HG02884 (cell line): ENCODE results near the gene GREM1.

Source experiments
- ATAC-seq: cut with Tn5 transposase; IDR thresholded peaks from one replicate; pipeline ENCODE4 v1.9.1; 2021; ENCODE audit warnings: mild to moderate bottlenecking, moderate library complexity; ENCODE audit not compliant: unreplicated experiment

The GREM1 gene

GRCh38 chr15:32730677-32731654 lies 13.2 kb downstream of the GREM1 start:
- ATAC-seq: no peak

GRCh38 chr15:32732574-32733157 lies 14.9 kb downstream of the GREM1 start:
- no peak for ATAC-seq

GRCh38 chr15:32733281-32733680 lies 15.5 kb downstream of the GREM1 start:
- ATAC-seq: no peak

DNA sequence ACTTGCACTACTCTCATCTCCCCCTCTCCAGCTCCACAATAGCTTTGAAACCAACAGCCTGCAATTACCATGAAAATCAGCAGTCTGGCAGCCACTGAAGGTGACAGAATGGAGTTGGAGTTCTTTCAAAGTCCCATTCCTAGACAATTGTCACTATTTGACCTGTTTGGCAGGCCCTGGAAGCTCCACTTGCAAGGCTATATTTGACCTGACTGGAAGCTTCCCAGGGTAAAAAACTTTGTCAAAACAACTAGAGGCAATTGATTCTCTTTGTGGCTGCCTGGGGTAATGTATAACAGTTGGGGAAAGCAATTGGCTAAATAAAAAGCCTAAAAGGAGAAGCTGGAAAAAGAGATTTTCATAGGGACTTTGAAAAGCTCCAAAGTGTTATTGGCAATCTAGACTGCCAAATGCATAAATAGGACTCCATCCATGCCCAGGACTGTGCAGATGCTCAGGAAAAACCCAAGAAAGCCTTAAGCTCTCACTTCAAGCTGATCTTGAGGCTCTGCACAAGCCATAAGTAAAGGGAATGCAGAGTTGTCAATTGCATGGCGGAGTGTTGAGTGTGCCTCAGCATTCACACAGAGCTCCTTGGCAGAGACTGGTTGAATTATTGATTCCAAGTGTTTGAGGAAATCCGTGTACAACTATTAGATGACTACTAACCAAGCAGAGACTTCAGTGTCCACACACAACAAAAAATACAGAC lies 18.3 kb downstream of the GREM1 start:
- no peak for ATAC-seq

- ATAC-seq: no peak
Observed at GRCh38 chr15:32736701-32737061, 18.9 kb downstream of the GREM1 start.

DNA sequence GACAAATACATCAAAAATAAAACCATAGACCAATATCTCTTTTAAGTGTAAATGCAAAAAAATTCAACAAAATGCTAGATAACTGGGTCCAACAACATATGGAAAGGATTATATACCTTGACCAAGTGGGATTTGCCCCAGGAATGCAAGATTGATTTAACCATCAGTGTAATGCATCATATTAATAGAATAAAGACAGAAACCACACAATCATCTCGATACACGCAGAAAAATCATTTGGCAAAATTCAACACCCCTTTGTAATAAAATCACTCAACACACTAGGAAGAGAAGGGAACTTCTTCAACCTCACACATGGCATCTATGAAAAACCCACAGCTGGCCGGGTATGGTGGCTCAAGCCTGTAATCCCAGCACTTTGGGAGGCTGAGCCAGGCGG lies 19.5 kb downstream of the GREM1 start:
- ATAC-seq: no peak

GRCh38 chr15:32738666-32739065 lies 20.9 kb downstream of the GREM1 start:
- ATAC-seq: no peak

DNA sequence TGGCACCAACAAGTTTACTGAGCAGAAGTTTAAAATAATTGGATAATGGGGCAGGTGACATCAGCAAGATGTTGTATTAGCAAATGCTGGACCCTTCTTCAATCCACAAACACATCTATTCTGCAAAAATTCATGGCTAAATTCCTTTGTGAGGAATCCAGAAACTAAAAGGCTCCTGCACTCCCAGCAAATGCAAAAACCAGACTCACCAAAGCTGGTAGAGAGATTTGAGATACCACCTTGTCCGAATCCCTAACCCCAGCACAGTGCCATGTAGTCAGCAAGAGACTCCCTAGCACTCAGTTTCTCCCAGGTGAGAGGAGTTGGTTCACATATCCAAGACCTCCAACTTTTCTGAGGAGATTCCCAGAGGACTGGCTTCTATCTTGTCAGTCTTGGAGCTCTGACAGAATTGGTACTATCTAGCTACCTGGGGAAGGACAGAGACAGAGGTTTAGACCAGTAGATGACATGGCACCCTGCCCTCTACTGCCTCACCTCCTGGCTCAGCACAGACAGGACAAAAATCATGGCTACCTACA lies 21.8 kb downstream of the GREM1 start:
- ATAC-seq: no peak

- no peak for ATAC-seq
Observed at GRCh38 chr15:32743411-32744140, 25.8 kb downstream of the GREM1 start.

- no peak for ATAC-seq
Observed at GRCh38 chr15:32746116-32746857, 28.5 kb downstream of the GREM1 start.

GRCh38 chr15:32747921-32748342 lies 30.1 kb downstream of the GREM1 start:
- ATAC-seq: no peak

- no peak for ATAC-seq
Observed at GRCh38 chr15:32750979-32751378, 33.2 kb downstream of the GREM1 start.

DNA sequence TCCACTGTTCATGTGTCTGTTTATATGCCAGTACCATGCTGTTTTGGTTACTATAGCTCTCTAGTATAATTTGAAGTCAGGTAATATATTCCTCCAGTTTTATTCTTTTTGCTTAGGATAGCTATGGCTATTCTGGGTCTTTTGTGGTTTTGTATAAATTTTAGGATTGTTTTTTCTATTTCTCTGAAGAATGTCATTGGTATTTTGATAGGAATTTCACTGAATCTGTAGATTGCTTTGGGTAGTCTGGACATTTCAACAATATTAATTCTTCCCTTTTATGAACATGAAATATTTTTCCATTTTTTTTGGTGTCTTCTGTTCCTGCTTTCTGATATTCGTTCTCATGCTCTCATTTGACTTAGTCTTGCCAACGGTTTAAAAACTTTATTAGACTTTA lies 39.6 kb downstream of the GREM1 start:
- ATAC-seq: no peak

GRCh38 chr15:32763295-32763694 lies 45.5 kb downstream of the GREM1 start:
- no peak for ATAC-seq

DNA sequence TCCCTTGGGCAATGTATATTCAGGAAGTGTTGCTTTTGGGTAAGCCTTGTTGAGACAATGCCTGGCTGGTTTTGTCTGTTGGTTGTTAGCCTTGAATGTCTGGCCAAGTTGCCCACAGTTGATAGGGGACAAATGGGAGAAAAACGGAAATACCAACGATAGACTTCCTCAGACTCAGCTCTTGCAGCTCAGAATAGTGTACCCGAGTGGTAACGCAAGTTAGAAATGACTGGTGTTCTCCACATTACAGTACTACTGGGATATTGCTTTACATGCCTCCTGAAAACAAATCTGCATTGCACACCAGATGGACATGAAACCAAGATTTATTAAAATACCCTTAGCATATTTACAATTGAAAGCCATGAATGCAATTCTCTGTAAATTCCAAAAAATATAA lies 47.4 kb downstream of the GREM1 start:
- no peak for ATAC-seq

GRCh38 chr15:32766101-32766500 lies 48.3 kb downstream of the GREM1 start:
- no peak for ATAC-seq

- no peak for ATAC-seq
Observed at GRCh38 chr15:32767236-32767635, 49.4 kb downstream of the GREM1 start.

DNA sequence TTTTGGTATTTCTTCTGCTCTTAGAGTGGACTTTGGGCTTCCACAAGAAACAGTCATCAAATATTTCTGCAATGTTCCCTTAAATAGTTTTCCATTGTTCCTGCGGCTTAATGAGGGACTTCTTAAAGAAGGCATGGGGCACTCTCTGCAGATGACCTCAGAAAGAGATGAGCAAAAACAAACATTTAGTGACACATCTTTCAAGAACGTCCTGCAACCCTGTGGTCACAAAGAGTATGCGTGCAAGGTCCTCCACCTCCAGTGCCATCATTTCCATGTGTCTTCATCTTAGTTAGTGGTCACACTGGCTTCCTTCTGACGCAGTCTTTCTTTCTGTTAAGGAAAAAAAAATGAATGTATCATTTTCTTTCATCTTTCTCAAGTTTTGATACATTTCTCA lies 56.2 kb downstream of the GREM1 start:
- ATAC-seq: no peak

DNA sequence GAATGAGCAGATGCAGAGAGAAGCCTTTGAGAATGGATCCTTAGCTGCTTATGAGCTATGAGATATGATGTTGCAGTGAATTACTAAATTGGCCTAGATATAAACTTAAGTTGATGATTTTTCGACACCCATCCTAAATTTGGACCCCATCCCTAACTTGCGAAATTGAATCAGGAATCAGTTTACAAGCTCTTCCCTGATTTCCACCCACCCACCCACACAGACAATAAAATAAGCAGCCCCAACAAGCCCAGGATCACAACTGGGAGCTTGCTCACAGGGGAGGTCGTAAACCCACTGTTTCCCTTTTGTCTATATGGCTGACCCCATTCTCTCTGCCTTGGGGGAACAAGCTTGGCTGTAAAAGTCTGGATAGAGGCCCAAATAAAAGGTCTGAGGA lies 57.3 kb downstream of the GREM1 start:
- ATAC-seq: no peak
